Tibial nerve (tissue), 4 donors: ENCODE results near the gene RCAN2.

Source experiments
- CTCF ChIP-seq, 5 experiments: fragments of 200-600 bp in 3 of 5; fragments of 450-650 bp in 2 of 5; sonication (generic) in 3 of 5; IDR thresholded peaks; one replicate each; pipeline ENCODE4 v1.5.1; 2016 to 2019; ENCODE audit warnings: antibody characterized with exemption in 5 of 5, mild to moderate bottlenecking in 3 of 5, moderate library complexity in 2 of 5
- EP300 ChIP-seq, 2 donors: sonication (generic); formaldehyde crosslinking; IDR thresholded peaks; one replicate each; pipeline ENCODE4 v1.6.1; 2017; ENCODE audit warnings: antibody characterized with exemption in 2 of 2, mild to moderate bottlenecking in 1 of 2

GRCh38 chr6:46305833-46306232 lies 185.4 kb downstream of the RCAN2 start:
- TF ChIP-seq CTCF (IDR thresholded peaks at IDR 0.05): no peak
- no peak for TF ChIP-seq EP300 (IDR thresholded peaks at IDR 0.05)
